ENCODE measurements around the gene SLC22A5. TPM values are rescaled to one million over a fixed set of nuclear protein-coding genes. Genes with fewer than 3 reads are reported as not detected.

Gene SLC22A5
- total RNA-seq, 1 experiment from 2014 or later = 15.2 TPM

DNA sequence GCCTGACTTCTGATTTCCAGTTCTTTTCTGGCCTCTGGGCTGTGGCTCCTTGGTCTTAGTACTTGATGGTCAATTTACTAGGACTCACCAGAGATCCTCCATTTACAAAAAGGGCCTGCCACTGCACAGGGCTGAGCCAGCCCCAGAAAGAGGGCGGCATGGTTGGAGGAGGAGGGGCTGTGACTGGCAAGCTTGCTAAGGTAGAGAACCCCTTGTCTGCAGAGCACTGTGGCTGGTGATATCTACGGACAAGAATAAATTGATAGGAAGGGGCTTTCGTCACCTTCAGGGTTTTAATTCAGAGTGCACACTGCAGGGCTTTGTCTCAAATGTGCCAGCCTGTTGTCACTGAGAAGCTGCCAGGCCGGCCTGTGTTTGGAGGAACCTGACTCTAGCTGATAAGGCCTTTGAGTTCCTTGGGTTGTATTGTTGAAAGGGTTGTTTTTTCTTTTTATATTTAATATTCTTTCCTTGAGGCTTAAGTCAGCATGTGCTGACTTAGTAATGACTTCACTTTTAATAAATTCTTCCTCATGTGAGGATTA lies 15.1 kb downstream of the SLC22A5 start:
- Histone ChIP-seq H3K36me3 (ENCODE audit: low read depth) (no peaks in the 10 kb centered on the region), H3K79me2 (ENCODE audit: low read depth) (no peaks in the 10 kb centered on the region), H3K4me3 (no peak overlapping the region), H3K4me2 (no peak overlapping the region), H3K9me2 (ENCODE audit: insufficient read depth) (no peaks in the 10 kb centered on the region), H3F3A (ENCODE audit: insufficient read depth, low read depth) (peaks cover 30% of the 10 kb centered on the region), H4K20me1 (ENCODE audit: insufficient read depth) (no peaks in the 10 kb centered on the region), H3K27ac (no peak overlapping the region), H2AFZ (no peak overlapping the region), H3K27me3 (ENCODE audit: insufficient read depth, low read depth) (no peaks in the 10 kb centered on the region), H3K4me1 (replicated peaks; ENCODE audit: insufficient read depth) (peaks cover 35% of the 10 kb centered on the region), H3K9me3 (ENCODE audit: insufficient read depth, low read depth) (no peaks in the 10 kb centered on the region)
- CTCF ChIA-PET = no interaction called here
- POLR2A ChIA-PET (ENCODE audit: unreplicated experiment) = interaction anchor here (0.6 kb wide), 1 partner anchor 80 kb away, joined by 3 read pairs; no protein-coding TSS in a partner anchor
- TF ChIP-seq, protein P1, sequence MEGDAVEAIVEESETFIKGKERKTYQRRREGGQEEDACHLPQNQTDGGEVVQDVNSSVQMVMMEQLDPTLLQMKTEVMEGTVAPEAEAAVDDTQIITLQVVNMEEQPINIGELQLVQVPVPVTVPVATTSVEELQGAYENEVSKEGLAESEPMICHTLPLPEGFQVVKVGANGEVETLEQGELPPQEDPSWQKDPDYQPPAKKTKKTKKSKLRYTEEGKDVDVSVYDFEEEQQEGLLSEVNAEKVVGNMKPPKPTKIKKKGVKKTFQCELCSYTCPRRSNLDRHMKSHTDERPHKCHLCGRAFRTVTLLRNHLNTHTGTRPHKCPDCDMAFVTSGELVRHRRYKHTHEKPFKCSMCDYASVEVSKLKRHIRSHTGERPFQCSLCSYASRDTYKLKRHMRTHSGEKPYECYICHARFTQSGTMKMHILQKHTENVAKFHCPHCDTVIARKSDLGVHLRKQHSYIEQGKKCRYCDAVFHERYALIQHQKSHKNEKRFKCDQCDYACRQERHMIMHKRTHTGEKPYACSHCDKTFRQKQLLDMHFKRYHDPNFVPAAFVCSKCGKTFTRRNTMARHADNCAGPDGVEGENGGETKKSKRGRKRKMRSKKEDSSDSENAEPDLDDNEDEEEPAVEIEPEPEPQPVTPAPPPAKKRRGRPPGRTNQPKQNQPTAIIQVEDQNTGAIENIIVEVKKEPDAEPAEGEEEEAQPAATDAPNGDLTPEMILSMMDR (conservative IDR thresholded peaks at IDR 0.05) = no peak
- no peak for TF ChIP-seq EZH2 (IDR thresholded peaks at IDR 0.05; ENCODE audit: low read depth)
- no TSS peak for BruUV-seq (replicated peaks)
- DNase-seq = no peak
- intact Hi-C loops (cut with micrococcal nuclease; ENCODE audit: unreplicated experiment) = loop anchor here (1.0 to 10.0 kb wide), 7 partner anchors 117 to 499 kb away; partner anchors contain the start of genes GDF9, KIF3A, SOWAHA and UQCRQ

DNA sequence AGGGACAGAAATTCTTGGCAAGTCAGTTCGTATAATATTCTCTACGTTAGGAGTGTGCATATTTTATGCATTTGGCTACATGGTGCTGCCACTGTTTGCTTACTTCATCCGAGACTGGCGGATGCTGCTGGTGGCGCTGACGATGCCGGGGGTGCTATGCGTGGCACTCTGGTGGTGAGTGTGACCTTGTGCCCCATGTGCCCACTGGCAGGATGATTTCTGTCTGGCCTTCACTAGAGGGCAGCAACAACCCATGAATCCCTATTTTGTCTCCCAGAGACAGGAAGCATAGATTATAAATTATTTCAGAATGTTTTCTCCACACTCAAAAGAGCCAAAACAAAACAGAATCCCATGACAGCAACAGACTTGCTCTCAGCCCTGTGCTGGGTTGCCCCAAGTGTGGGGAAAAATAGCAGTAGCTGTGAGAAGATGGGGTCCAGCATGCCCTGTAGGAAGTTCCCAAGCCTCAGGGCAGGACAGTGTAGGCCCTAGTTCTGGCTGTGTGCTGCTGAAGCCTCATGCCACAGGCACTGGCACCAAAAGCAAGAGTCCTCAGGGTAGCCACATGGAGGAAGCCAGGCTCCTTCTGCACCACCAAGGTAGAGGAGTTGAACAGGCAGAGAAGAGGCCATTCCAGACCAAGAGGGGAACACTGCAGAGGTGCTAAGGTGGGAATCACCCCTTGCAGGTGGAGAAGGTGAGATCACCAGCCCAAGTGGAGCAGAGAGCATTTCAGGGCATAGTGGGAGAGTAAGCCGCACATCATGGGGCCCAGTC lies 16.0 kb downstream of the SLC22A5 start:
- no peak overlapping the region for H3K4me3 ChIP-seq
- no peak for TF ChIP-seq EZH2 (IDR thresholded peaks at IDR 0.05; ENCODE audit: low read depth)
- TF ChIP-seq, protein P1 (conservative IDR thresholded peaks at IDR 0.05) = peak; percentile 81
- CTCF ChIA-PET = interaction anchor here (0.6 to 1.2 kb wide), 2 partner anchors 112 to 316 kb away, joined by 3 to 5 read pairs; no protein-coding TSS in a partner anchor
- no peaks in the 10 kb centered on the region for H3K36me3 ChIP-seq (ENCODE audit: low read depth)
- no peak overlapping the region for H3K4me2 ChIP-seq
- H3K27me3 ChIP-seq (ENCODE audit: insufficient read depth, low read depth) = no peaks in the 10 kb centered on the region
- intact Hi-C loops (cut with micrococcal nuclease; ENCODE audit: unreplicated experiment) = loop anchor here (1.0 to 10.0 kb wide), 10 partner anchors 116 to 498 kb away; partner anchors contain the start of genes GDF9, KIF3A, SOWAHA and UQCRQ
- H4K20me1 ChIP-seq (ENCODE audit: insufficient read depth) = no peaks in the 10 kb centered on the region
- peaks cover 38% of the 10 kb centered on the region for H3F3A ChIP-seq (ENCODE audit: insufficient read depth, low read depth)
- H2AFZ ChIP-seq = no peak overlapping the region
- peaks cover 44% of the 10 kb centered on the region for H3K4me1 ChIP-seq (replicated peaks; ENCODE audit: insufficient read depth)
- POLR2A ChIA-PET (ENCODE audit: unreplicated experiment) = no interaction called here
- no peaks in the 10 kb centered on the region for H3K9me2 ChIP-seq (ENCODE audit: insufficient read depth)
- H3K27ac ChIP-seq = no peak overlapping the region
- no peaks in the 10 kb centered on the region for H3K9me3 ChIP-seq (ENCODE audit: insufficient read depth, low read depth)
- H3K79me2 ChIP-seq (ENCODE audit: low read depth) = no peaks in the 10 kb centered on the region
- DNase-seq = peak; percentile 50 to 59
- BruUV-seq (replicated peaks) = no TSS peak

DNA sequence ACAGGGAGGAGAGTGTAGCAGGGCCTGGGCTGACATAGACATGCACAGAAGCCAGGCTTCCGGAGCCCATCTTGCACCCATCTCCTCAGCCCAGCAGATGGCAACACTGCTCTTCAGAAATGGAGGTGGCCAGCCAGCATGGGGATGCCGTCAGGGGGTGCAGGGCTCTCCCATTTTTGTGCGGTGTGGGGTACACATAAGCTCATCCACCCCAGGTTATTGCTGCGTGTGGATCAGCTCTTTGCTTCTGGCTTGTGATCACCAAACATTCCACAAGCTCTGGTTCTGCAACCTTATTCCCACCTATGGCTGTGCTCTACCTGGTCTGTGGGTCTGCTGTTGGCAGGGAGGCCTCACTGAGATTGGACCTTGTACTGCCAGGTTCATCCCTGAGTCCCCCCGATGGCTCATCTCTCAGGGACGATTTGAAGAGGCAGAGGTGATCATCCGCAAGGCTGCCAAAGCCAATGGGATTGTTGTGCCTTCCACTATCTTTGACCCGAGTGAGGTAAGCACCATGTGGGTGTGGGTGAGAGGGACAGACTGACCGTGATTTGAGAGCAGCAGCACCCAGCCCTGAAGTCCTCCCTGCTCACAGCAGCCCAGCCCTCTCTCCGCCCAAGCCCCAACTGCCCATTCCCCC lies 17.3 kb downstream of the SLC22A5 start:
- peak; percentile 44 to 62 for DNase-seq
- Histone ChIP-seq H3K4me2 (peak overlapping the region; percentile 83), H3K27ac (peak overlapping the region; percentile 97)

More for the DNA sequence above, 17.3 kb downstream of the SLC22A5 start:
- Histone ChIP-seq H2AFZ (no peak overlapping the region), H3K4me1 (replicated peaks; ENCODE audit: insufficient read depth) (peaks cover 52% of the 10 kb centered on the region), H3K79me2 (ENCODE audit: low read depth) (no peaks in the 10 kb centered on the region), H3K36me3 (ENCODE audit: low read depth) (0 out of 2 replicates have a peak, but pooled peaks cover 3% of the 10 kb centered on the region), H3K9me3 (ENCODE audit: insufficient read depth, low read depth) (no peaks in the 10 kb centered on the region), H3F3A (ENCODE audit: insufficient read depth, low read depth) (peaks cover 42% of the 10 kb centered on the region), H4K20me1 (ENCODE audit: insufficient read depth) (no peaks in the 10 kb centered on the region), H3K9me2 (ENCODE audit: insufficient read depth) (no peaks in the 10 kb centered on the region), H3K27me3 (ENCODE audit: insufficient read depth, low read depth) (no peaks in the 10 kb centered on the region), H3K4me3 (no peak overlapping the region)
- no TSS peak for BruUV-seq (replicated peaks)
- ChIA-PET CTCF (interaction anchor here (0.6 to 1.3 kb wide), 6 partner anchors 80 to 140 kb away, joined by 3 to 8 read pairs (median 4); no protein-coding TSS in a partner anchor), POLR2A (ENCODE audit: unreplicated experiment) (interaction anchor here (0.5 to 0.7 kb wide), 2 partner anchors 17 to 350 kb away, joined by 4 to 8 read pairs; partner anchors contain the start of gene SLC22A5)
- intact Hi-C loops (cut with micrococcal nuclease; ENCODE audit: unreplicated experiment) = loop anchor here (1.0 to 10.0 kb wide), 11 partner anchors 78 to 481 kb away; partner anchors contain the start of genes GDF9, KIF3A and UQCRQ
- TF ChIP-seq, protein P1 (conservative IDR thresholded peaks at IDR 0.05) = peak; percentile 81
- TF ChIP-seq EZH2 (IDR thresholded peaks at IDR 0.05; ENCODE audit: low read depth) = no peak
